Esophagus squamous epithelium (tissue), 5 donors: Measurements from ENCODE around the gene PILRA. TPM values are rescaled to one million over a fixed set of nuclear protein-coding genes. Genes with fewer than 3 reads are reported as not detected.
"Not testable (repeated sequence)": the region's sequence is repeated elsewhere in the genome, so short reads cannot be mapped to it uniquely, and the experiment has no call there.

Experiments
- DNase-seq: peaks from one replicate; lab custom pipeline; 2025; lab: John Stamatoyannopoulos, UW
- H3K27ac ChIP-seq, 4 donors: fragments of 200-600 bp; sonication (generic); one replicate each; pipeline ENCODE4 v1.5.1; 2016 to 2019; ENCODE audit warnings: mild to moderate bottlenecking in 1 of 4
- H3K27me3 ChIP-seq, 4 donors: fragments of 200-600 bp; sonication (generic); 1 replicate in 3 of 4; 2 replicates in 1 of 4; pipeline versions ENCODE4 v1.5.1 to v1.6.0; 2017 to 2021; ENCODE audit warnings: antibody characterized with exemption in 1 of 4
- H3K36me3 ChIP-seq, 3 donors: fragments of 200-600 bp; sonication (generic); one replicate each; pipeline ENCODE4 v1.5.1; 2016 to 2019
- H3K4me1 ChIP-seq, 3 donors: fragments of 200-600 bp; sonication (generic); one replicate each; pipeline ENCODE4 v1.5.1; 2017 to 2019
- H3K4me3 ChIP-seq, 4 donors: fragments of 200-600 bp; sonication (generic); 1 replicate in 3 of 4; 2 replicates in 1 of 4; pipeline ENCODE4 v1.5.1; 2016 to 2019; ENCODE audit warnings: mild to moderate bottlenecking in 2 of 4, moderate library complexity in 1 of 4
- H3K9me3 ChIP-seq, 3 donors: fragments of 200-600 bp; sonication (generic); one replicate each; pipeline ENCODE4 v1.5.1; 2016 to 2019
- POLR2A ChIP-seq, 4 donors: fragments of 450-650 bp; IDR thresholded peaks; one replicate each; pipeline ENCODE4 v1.6.1; 2017; ENCODE audit warnings: antibody characterized with exemption in 4 of 4, mild to moderate bottlenecking in 4 of 4, moderate library complexity in 3 of 4
- WGBS, 2 donors: methylation state at CpG; one replicate each; pipeline ENCODE4 v1.1.5; 2018; 5-methylcytosine and 5-hydroxymethylcytosine counted together
- intact Hi-C: fragments of 100-400 bp; cut with DNase I; formaldehyde crosslinking; loops from one replicate; pipeline ENCODE4 v1.15.0; 2022
- total RNA-seq, 4 donors: library from RNA; depleted of rRNA; stranded (reverse); fragments of >200 nt; gene quantifications; one replicate each; pipeline ENCODE4 v1.1.0, GENCODE V29; 2016
- TF ChIP-seq, protein P1 (sequence below), 6 experiments: fragments of 450-650 bp in 4 of 6; fragments of 200-600 bp in 2 of 6; sonication (generic) in 2 of 6; IDR thresholded peaks; one replicate each; pipeline ENCODE4 v1.5.1; 2016 to 2019; ENCODE audit warnings: antibody characterized with exemption in 6 of 6, mild to moderate bottlenecking in 4 of 6, moderate library complexity in 4 of 6
- donor health status: DM: yes; HTN: yes; CAD: no.

Gene PILRA
- total RNA-seq, 4 donors from 2014 or later, result 0.61 to 5.0 (median 1.1) TPM

DNA sequence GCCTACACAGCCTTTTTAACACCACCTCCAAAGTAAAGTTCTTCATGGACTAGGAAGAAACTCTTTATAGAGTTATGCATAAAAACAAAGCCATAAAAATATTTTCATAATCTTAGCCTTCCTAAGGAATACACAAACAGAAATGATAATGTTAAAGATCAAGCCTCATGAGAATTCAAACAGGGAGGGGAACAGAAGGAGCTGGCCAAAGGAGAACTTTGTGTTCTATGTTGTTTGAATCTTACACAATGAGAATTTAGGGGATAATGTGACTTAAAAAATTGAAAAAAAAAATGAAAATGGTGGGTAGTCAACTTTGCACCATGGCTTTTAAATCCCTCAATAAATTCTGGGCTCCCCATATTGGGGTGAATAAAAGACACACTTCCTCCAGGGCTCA, 24.5 kb upstream of the PILRA start:
- Histone ChIP-seq H3K27me3 (no peaks in the 10 kb centered on the region), H3K9me3 (no peaks in the 10 kb centered on the region), H3K36me3 (peaks cover 39 to 93% (median 49%) of the 10 kb centered on the region in 3 donors), H3K4me1 (peaks cover 4 to 13% (median 5%) of the 10 kb centered on the region in 3 donors), H3K4me3 (no peak overlapping the region), H3K27ac (peak overlapping the region in 1 of 4 donors; percentile 21)
- intact Hi-C loops, result no loop called here
- no peak for DNase-seq
- TF ChIP-seq, protein P1, sequence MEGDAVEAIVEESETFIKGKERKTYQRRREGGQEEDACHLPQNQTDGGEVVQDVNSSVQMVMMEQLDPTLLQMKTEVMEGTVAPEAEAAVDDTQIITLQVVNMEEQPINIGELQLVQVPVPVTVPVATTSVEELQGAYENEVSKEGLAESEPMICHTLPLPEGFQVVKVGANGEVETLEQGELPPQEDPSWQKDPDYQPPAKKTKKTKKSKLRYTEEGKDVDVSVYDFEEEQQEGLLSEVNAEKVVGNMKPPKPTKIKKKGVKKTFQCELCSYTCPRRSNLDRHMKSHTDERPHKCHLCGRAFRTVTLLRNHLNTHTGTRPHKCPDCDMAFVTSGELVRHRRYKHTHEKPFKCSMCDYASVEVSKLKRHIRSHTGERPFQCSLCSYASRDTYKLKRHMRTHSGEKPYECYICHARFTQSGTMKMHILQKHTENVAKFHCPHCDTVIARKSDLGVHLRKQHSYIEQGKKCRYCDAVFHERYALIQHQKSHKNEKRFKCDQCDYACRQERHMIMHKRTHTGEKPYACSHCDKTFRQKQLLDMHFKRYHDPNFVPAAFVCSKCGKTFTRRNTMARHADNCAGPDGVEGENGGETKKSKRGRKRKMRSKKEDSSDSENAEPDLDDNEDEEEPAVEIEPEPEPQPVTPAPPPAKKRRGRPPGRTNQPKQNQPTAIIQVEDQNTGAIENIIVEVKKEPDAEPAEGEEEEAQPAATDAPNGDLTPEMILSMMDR (IDR thresholded peaks at IDR 0.05), result no peak
- TF ChIP-seq POLR2A (IDR thresholded peaks at IDR 0.05), result no peak

DNA sequence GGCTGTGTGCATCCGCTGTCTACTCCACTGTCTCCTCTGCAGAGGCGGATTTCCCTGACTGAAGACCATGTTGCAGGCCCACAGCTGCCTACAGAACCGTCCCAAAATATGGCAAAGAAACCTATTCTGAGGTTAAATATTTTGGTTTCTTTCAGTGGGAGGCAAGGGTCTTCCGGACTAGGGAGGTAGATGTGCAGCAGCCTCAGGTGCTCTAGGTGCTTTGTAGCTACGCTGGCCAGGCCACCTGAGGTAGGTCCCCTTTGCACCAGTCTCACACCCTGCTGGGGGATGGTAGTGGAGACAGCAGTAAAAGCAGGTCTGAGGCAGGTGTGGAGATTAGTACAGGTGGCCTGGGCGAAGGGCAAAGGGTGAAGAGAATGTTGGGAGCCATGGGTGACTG, 23.5 kb upstream of the PILRA start:
- no peak for DNase-seq
- H3K27ac ChIP-seq, result no peak overlapping the region
- no peak for TF ChIP-seq POLR2A (IDR thresholded peaks at IDR 0.05)
- TF ChIP-seq, protein P1 (IDR thresholded peaks at IDR 0.05), result no peak
- H3K9me3 ChIP-seq, result no peaks in the 10 kb centered on the region
- H3K27me3 ChIP-seq, result no peaks in the 10 kb centered on the region
- H3K36me3 ChIP-seq, result peaks cover 41 to 94% (median 56%) of the 10 kb centered on the region in 3 donors
- H3K4me1 ChIP-seq, result peaks cover 0 to 3% (median 2%) of the 10 kb centered on the region in 3 donors
- intact Hi-C loops, result loop anchor here (10.0 kb wide), 1 partner anchor 115 kb away; no protein-coding TSS in a partner anchor
- 89 to 95% methylated on average over 4 to 5 of the region's 6 CpGs for WGBS, 2 donors
- H3K4me3 ChIP-seq, result no peak overlapping the region

DNA sequence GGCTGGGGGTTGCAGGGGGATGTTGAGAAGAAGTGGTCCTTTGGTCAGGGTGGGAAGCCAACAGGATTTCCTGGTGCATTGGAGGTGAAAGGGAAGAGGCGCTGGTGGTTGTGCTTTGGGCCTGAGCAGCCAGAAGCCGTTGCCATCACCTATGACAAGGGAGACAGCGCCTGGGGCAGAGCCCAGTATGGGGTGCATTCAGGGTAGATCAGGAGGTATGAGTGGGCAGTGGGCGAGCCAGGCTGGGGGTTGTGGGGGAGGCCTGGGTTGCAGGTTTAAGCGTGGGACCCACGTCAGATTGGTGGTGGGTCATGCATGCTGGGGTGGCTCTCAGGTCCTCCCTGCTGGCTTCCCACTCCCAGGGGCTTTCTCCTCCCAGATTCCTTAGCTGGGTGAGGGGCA, 21.6 kb upstream of the PILRA start:
- no peaks in the 10 kb centered on the region for H3K9me3 ChIP-seq
- intact Hi-C loops, result loop anchor here (10.0 kb wide), 1 partner anchor 117 kb away; no protein-coding TSS in a partner anchor

DNA sequence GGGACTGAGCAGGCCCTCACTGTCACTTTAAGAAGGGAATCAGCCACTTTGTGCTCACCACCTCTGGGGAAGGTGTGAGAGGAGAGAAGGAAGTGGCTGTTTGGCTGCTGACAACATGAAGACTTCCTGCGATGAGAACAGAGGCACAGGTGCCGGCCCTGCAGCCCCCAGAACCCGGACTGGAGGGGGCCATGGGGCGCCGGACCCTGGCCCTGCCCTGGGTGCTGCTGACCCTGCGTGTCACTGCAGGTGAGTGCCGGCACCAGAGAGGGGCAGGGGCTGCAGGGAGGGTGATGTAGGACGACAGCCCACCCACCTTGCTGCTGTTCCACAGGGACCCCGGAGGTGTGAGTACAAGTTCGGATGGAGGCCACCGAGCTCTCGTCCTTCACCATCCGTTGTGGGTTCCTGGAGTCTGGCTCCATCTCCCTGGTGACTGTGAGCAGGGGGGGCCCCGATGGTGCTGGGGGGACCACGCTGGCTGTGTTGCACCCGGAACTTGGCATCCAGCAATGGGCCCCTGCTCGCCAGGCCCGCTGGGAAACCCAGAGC, 21.0 kb upstream of the PILRA start:
- intact Hi-C loops, result loop anchor here (10.0 kb wide), 1 partner anchor 118 kb away; no protein-coding TSS in a partner anchor
- Histone ChIP-seq H3K4me3 (peak overlapping the region in 1 of 4 donors; percentile 27), H3K27ac (peak overlapping the region in 1 of 4 donors; percentile 48), H3K36me3 (peaks cover 48 to 100% (median 67%) of the 10 kb centered on the region in 3 donors)
- not testable (repeated sequence) for H3K4me1 ChIP-seq, H3K9me3 ChIP-seq, DNase-seq, H3K27me3 ChIP-seq
- WGBS, 2 donors, result 90% methylated on average over 2 of the region's 18 CpGs; no CpG with 5 or more reads in 1 of the 2 donors

More for the DNA sequence above, 21.6 kb upstream of the PILRA start:
- TF ChIP-seq POLR2A (IDR thresholded peaks at IDR 0.05), result no peak
- TF ChIP-seq, protein P1 (IDR thresholded peaks at IDR 0.05), result no peak
- 82 to 89% methylated on average over 5 to 6 of the region's 6 CpGs for WGBS, 2 donors
- no peak overlapping the region for H3K27ac ChIP-seq
- DNase-seq, result no peak
- H3K27me3 ChIP-seq, result no peaks in the 10 kb centered on the region
- peaks cover 48 to 100% (median 63%) of the 10 kb centered on the region in 3 donors for H3K36me3 ChIP-seq
- H3K4me1 ChIP-seq, result no peaks in the 10 kb centered on the region
- H3K4me3 ChIP-seq, result no peak overlapping the region

DNA sequence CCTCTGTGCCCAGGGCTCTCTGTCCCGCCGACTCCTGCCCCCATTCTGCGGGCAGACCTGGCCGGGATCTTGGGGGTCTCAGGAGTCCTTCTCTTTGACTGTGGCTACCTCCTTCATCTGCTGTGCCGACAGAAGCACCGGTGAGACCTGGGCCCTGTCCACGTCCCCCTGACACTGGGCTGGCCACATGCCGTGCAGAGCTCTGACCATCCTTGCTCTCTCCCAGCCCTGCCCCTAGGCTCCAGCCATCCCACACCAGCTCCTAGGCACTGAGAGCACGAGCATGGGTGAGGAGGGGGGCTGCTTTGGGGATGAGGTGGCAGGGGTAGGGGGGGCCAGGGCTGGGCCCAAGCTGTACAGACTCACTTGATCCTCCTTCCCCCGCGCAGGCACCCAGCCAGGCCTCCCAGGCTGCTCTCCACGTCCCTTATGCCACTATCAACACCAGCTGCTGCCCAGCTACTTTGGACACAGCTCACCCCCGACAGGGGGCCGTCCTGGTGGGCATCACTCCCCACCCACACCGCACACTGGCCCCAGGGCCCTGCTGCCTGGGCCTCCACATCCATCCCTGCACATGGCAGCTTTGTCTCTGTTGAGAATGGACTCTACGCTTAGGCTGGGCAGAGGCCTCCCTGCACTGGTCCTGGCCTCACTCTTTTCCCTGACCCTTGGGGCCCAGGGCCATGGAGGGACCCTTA, 20.2 kb upstream of the PILRA start:
- no peak overlapping the region for H3K27ac ChIP-seq
- TF ChIP-seq POLR2A (IDR thresholded peaks at IDR 0.05), result no peak
- TF ChIP-seq, protein P1 (IDR thresholded peaks at IDR 0.05), result no peak
- H3K27me3 ChIP-seq, result no peaks in the 10 kb centered on the region
- no peak overlapping the region for H3K4me3 ChIP-seq
- 88 to 96% methylated on average over 4 to 9 of the region's 16 CpGs for WGBS, 2 donors
- no peak for DNase-seq
- intact Hi-C loops, result loop anchor here (10.0 kb wide), 1 partner anchor 118 kb away; no protein-coding TSS in a partner anchor
- H3K9me3 ChIP-seq, result no peaks in the 10 kb centered on the region
- peaks cover 46 to 100% (median 65%) of the 10 kb centered on the region in 3 donors for H3K36me3 ChIP-seq
- no peaks in the 10 kb centered on the region for H3K4me1 ChIP-seq
